Fibroblast of villous mesenchyme (primary cell): Measurements from ENCODE around the gene CTNNA3. TPM values are rescaled to one million over a fixed set of nuclear protein-coding genes. Genes with fewer than 3 reads are reported as not detected.
A peak's percentile ranks its signal among the peaks of the same experiment; 100 is the strongest.

Experiments used
- DNase-seq: peaks from one replicate; pipeline ENCODE4 v3.0.0-alpha.2; 2010; ENCODE audit warnings: low read depth
- H3K4me3 ChIP-seq: 2 replicates; pipeline ENCODE4 v1.5.1; 2011; ENCODE audit warnings: low read depth, mild to moderate bottlenecking, low read length
- total RNA-seq: library from RNA; depleted of rRNA; stranded (reverse); fragments of >200 nt; gene quantifications from 2 replicates; pipeline ENCODE4 v1.2.3, GENCODE V29; 2012
- TF ChIP-seq, protein P1 (sequence below): IDR thresholded peaks from 2 replicates; pipeline ENCODE4 v1.5.1; 2012; ENCODE audit warnings: low read depth, mild to moderate bottlenecking, low read length; ENCODE audit not compliant: insufficient read depth

Gene CTNNA3
- total RNA-seq, 1 donor = not detected

DNA sequence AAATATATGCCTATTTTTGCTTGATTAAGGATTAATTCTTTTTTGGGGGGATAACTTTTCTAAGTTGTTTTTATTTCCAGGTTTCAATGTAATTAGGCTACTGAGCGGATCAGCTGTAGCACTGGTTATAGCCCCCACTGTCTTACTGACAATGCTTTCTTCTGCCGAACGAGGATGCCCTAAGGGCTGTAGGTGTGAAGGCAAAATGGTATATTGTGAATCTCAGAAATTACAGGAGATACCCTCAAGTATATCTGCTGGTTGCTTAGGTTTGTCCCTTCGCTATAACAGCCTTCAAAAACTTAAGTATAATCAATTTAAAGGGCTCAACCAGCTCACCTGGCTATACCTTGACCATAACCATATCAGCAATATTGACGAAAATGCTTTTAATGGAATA, 769.2 kb downstream of the CTNNA3 start:
- DNase-seq = no peak
- TF ChIP-seq, protein P1, sequence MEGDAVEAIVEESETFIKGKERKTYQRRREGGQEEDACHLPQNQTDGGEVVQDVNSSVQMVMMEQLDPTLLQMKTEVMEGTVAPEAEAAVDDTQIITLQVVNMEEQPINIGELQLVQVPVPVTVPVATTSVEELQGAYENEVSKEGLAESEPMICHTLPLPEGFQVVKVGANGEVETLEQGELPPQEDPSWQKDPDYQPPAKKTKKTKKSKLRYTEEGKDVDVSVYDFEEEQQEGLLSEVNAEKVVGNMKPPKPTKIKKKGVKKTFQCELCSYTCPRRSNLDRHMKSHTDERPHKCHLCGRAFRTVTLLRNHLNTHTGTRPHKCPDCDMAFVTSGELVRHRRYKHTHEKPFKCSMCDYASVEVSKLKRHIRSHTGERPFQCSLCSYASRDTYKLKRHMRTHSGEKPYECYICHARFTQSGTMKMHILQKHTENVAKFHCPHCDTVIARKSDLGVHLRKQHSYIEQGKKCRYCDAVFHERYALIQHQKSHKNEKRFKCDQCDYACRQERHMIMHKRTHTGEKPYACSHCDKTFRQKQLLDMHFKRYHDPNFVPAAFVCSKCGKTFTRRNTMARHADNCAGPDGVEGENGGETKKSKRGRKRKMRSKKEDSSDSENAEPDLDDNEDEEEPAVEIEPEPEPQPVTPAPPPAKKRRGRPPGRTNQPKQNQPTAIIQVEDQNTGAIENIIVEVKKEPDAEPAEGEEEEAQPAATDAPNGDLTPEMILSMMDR = no peak
- H3K4me3 ChIP-seq = no peak overlapping the region

DNA sequence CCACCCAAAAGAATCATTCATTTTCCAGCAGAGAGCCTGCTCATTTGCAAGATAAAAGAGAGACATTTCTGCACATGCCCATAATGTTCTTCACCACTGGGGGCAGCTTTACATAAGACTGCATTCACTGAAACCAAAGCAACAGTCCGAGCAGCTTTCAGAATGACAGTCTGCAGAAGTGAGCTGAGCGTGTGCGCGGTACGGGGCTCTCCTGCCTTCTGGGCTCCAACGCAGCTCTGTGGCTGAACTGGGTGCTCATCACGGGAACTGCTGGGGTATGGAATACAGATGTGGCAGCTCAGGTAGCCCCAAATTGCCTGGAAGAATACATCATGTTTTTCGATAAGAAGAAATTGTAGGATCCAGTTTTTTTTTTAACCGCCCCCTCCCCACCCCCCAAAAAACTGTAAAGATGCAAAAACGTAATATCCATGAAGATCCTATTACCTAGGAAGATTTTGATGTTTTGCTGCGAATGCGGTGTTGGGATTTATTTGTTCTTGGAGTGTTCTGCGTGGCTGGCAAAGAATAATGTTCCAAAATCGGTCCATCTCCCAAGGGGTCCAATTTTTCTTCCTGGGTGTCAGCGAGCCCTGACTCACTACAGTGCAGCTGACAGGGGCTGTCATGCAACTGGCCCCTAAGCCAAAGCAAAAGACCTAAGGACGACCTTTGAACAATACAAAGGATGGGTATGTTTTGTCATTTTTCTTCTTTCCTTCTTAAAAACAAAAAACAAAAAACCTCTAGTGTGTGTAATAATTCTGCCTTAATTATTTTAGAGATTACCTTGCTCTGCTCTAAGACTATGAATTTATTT, 769.9 kb downstream of the CTNNA3 start, which contains the start of gene LRRTM3:
Gene LRRTM3 (plus strand): TSS at position 141 of the 820 bp plus-strand sequence.
- H3K4me3 ChIP-seq = no peak within 1 kb of the TSS
- peak; percentile 61 for DNase-seq
- TF ChIP-seq, protein P1 = peak; percentile 71

DNA sequence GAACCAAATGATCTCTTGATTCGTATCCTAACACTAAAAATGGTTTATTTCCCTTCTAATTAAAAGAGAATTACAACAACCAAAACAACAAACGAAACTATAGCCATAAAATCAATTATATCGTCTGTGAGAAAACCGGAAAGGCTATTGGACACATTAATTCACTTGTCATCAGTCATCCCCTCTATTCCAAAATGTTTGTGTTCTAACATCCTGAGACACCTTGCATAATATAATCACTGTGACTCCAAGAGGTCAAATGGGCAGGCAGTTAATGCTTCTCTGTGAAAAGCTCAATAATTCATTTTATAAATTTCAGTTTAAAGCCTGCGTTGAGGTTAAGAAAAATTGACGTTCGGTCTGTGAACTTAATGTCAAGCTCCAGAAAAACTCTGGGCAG, 770.6 kb downstream of the CTNNA3 start:
- TF ChIP-seq, protein P1 = no peak
- H3K4me3 ChIP-seq = no peak overlapping the region
- DNase-seq = no peak

DNA sequence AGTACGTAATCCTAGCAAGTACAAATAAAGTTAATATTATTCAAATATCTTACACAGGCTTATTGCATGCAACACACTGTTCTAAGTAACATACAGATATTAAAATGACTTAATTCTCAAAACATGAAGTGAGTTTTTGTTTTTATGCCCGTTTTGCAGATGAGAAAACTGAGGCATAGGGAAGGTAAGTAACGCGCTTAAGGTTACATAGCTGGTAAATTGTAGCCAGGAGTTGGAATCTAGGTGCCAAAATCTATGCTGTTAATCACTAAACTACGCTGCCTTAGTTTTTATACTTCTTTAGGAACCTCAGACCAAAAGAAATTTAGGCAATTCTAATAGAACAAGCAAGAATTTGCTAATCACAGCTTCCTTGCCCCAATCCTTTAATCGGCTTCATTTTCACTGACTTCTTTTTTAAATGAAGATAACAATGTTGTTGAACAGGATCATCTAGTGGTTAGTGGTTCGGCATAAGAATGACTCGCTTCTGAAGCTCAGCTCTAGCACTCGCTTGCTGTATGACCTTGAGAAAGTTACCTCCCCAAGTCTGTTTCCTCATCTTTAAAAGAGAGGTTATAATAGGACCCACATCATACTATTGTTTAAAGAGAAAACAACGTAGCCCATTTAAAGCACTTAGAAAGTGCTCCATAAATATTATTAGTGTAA, 771.2 kb downstream of the CTNNA3 start:
- TF ChIP-seq, protein P1 = no peak
- DNase-seq = no peak
- H3K4me3 ChIP-seq = no peak overlapping the region

DNA sequence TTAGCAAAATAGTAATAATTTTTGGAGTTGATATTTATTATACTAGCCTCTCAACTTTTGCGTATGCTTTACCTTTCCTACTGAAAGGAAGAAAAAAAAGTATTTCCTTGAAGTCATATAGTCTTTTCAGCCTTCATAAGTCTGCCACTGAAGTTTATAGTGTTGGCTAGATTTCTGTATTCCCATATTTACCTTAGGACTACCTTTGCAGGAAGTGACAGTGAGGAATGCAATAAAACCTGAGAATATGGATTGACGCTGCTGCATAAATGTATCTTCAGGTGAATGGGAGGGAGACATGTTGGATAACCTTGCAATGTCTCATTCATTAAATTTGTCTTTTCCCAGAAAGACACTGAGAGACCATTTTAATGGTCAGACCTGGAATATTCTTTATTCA, 776.7 kb downstream of the CTNNA3 start:
- no peak for DNase-seq
- TF ChIP-seq, protein P1 = no peak
- H3K4me3 ChIP-seq = no peak overlapping the region

DNA sequence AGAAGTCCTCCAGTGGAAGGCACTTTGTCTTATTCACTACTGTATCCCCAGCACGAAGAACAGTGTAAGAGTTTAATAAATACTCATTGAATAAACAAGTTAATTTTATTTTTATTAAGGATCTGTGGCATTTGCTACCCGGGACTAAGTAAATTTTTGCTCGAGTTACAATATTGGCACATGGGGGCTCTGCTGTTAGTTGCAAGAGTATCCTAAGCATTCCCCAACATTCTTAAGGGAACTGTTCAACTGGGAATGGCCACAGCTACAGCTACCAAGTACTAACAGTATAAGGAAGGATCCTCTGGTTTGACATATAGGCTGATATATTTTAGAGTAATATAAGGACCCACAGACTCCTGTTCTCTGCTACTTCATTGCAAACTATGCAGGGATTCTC, 778.9 kb downstream of the CTNNA3 start:
- DNase-seq = no peak
- no peak overlapping the region for H3K4me3 ChIP-seq
- TF ChIP-seq, protein P1 = no peak

DNA sequence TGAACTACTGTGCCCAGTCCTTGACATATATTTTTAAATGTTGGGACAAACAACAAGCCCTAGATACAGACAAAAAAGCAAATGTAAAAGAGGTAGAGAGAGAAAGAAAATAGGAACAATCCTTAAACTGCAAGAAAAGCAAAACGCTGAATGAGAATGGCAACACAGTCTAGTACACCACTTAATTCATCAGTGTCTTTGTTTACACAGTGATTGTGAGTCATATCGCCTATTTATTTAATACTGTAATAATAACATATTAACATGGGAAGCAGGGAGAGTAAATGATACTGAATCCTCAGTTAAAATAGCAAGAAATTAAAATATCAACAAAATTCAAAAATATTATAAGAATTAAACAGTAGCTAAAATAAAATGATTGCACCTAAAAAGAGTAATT, 780.0 kb downstream of the CTNNA3 start:
- no peak overlapping the region for H3K4me3 ChIP-seq
- DNase-seq = no peak
- TF ChIP-seq, protein P1 = no peak
